Cortex of kidney (tissue), 1 donor: ENCODE measurements around the gene NDEL1.
A peak's percentile ranks its signal among the peaks of the same experiment; 100 is the strongest.
"Not testable (repeated sequence)": the region's sequence is repeated elsewhere in the genome, so short reads cannot be mapped to it uniquely, and the experiment has no call there.

Experiments used
- DNase-seq: peaks from one replicate; lab custom pipeline; 2025; lab: John Stamatoyannopoulos, UW

NDEL1 gene, protein sequence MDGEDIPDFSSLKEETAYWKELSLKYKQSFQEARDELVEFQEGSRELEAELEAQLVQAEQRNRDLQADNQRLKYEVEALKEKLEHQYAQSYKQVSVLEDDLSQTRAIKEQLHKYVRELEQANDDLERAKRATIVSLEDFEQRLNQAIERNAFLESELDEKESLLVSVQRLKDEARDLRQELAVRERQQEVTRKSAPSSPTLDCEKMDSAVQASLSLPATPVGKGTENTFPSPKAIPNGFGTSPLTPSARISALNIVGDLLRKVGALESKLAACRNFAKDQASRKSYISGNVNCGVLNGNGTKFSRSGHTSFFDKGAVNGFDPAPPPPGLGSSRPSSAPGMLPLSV

DNA sequence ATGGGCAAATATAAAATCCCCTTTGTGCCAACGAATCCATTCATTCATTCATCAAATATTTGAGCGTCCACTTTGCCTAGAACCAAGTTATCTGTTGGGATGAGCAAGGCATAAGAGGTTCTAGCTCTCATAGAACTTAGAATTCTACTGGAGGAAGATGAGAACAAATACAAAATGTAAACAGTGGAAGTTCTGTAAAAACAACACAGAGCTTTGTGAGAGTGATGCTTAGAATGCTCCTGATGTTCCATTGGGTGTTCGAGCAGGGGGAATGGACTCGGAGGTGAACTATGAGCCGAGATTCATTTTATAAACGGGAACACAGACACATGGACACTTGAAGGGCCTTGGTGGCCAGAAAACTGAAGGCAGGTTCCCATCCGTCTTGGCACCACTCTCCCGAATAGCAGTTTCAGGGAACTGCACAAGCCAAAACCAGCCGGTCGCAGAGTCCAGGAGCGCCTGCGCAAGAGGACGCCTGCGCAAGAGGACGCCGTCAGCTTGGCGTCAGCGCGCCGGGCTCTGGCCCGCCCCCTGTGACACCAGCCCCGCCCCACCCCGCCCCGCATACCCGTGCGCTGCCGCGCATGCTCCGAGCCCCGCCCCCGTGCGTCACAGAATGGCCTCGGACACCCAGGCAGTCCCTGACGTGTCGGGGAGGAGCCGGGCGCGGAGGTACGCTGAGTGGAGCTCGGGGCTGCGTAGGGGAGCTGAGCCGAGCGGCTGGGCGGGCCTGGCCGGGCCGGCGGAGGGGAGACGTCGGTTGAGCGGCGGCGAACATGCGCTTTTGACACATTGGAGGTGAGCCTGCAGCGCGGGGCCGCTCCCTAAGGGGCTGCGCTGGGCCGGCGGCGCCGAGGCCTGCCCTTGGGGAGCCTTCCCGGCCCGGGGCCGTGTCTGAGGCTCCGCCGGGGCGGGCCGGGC is at the start of gene NDEL1:
TSS of gene NDEL1 (plus strand) at position 640 of the 924 bp plus-strand sequence. CDS start 8,388 bp downstream, outside the sequence.
- DNase-seq: peak; percentile 66

DNA sequence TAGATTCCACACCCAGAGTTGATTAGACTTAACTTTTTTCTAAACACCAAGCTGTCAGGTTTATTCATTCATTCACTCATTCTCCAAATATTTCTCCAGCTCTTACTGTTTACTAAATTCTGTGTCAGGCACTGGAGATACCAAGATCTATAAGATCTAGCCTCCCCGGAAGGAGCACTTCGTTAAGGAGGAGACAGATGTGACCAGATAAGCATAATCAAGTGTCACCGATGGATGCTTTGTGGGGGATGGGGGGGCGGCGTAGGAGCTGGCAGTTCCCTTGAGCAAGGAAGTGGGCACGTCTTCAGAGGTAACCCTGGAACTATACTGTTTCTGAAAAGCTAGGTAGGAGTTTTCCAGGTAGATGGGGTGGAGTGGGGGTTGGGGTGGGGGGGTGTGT is 48.8 kb upstream of the NDEL1 start:
- no peak for DNase-seq

DNA sequence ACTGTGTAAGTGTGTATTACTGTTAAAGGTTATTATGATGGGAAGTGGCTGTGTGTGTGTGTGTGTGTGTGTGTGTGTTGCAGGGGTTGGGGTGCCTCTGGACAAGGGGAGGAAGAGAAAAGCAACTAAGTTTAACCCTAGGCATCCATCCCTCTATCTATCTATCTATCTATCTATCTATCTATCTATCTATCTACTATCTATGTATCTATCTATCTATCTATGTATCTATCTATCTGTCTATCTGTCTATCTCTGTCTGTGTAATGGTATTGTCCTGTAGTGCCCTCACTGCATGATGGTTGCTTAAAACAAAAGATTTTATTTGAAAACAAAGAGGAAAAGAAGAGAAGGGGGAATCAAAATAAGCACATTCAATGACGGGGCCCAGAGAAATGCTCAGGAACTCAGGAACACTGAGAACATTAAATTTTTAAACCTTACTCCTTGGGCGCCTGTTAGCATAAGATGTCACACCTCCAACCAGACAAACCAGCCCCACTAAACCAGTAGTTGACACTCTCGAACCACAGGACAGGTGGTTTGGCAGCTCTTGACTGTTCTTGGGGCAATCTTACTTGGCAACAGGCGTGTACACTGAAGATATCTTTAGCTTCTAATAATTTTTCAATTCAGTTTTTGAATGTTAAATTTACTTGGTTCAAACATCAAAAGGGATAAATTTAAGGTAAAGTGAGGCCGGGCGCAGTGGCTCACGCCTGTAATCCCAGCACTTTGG is 47.6 kb upstream of the NDEL1 start:
- no peak for DNase-seq

DNA sequence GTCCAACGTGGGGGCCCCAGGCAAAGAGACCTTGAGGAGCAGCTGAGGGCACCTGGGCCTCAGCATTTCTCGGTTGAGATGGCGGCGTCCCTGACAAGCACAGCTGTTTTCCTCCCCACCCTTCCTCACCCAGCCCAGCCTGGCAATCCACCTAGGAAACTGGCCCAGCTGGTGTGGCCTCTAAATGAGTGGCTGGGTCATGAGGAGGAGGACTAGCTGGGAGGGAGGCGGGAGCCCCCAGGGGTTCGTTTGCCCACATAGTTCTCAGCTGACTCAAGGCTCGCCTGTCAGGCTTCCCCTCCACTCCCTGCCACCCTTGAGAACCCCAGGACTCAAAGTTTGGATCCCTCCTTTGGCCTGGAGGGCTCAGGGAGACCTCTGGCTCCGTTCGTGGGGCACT is 44.0 kb upstream of the NDEL1 start:
- DNase-seq: no peak

DNA sequence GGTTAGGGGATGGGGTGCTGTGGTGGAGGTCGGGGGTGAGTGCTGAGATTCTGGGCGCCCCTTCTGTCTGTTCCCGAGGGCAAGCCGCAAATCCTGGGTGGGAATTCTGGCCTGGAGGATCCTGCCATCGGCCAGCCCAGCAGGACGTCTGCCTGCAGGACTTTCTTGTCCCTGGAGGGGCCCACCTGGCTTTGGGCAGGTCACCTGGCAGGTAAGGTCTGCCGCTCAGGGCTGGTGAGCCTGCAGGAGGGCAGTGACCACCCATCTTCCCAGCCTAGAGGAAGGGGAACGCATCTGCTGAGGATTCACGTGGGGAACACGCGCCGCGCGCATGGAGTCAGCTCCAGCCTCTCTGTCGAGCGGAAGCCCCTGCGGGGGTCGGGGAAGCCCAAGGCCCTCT is 43.4 kb upstream of the NDEL1 start:
- no peak for DNase-seq

DNA sequence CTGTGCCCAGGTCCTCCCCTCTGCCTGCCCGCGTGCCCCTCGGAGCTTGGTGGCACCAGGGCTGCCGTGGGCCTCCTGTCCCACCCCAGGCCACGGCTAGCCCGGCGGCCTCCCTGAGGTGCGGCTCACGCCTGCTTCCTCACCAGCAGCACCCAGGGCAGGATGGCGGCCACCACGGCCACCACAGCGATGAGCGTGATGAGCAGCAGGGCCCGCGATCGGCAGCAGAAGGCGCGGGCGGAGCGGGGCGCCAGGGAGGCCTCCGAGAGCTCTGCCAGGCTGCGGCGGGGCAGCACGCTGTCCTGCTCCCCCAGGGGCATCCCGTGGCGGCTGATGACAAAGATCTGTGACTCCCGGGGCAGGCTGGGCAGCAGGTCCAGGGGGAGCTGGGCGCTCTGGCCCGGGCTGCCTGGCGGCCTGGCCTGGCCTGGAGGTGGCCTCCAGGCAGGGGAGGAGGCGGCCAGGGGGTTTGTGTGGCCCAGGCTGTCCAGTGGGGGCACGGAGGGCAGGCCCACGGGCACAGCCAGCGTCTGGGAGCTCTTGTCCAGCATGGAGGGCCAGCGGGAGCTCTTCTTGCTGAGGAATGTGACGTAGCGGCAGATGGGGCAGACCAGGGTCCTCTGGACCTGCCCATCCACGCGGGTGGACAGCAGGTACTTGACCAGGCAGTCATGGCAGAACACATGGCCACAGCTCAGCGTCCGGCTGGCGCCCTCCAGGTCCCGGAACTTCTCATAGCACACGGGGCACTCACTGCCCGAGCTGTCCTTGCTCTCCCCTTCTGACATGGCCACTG is 42.8 kb upstream of the NDEL1 start:
- DNase-seq: no peak

DNA sequence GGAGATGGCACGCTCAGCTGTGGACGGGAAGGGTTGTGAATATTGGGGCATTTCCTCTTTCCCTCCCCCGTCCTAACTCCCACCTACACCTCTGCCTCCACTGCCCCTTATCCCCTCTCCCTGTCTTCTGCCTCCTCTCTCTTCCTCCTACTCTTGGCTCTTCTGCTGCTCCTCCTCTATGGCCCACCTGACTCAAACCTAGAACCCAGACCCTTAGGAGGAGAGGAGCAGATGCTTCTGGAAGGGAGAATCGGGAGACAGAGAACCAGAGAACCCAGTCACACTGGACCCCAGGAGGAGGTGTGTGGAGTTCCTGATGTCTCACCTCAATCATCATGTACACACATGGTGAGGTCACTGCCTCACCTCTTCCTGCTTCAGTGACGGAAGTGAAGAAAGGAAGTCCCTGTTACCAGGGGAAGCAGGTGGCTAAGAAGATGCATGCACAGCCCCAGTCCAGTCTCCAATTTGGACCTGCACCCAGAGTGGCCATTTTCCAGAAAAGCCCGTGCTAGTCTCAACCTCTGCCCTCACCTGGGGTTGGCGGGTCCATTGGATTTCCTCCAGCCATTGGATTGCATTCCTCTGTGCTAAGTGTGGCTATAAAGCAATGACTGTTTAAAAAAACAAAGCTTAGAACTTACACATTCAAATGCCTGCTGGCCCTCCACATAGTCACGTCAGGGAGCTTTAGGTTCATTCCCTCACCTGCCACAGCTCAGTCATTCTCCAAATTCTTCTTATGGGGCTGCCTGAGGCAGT is 42.0 kb upstream of the NDEL1 start:
- no peak for DNase-seq

DNA sequence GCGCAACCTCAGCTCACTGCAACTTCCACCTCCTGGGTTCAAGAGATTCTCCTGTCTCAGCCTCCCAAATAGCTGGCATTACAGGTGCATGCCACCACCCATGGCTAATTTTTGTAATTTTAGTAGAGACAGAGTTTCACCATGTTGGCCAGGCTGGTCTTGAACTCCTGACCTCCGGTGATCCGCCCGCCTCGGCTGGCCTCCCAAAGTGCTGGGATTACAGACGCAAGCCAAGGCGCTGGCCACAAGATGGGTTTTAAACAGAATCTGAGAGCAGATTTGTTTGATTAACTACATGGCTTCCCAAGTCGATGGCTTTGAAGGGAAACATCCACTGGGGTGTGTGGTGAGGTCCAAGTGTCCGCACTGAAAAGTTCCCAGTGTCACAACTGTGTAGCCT is 41.2 kb upstream of the NDEL1 start:
- DNase-seq: not testable (repeated sequence)

DNA sequence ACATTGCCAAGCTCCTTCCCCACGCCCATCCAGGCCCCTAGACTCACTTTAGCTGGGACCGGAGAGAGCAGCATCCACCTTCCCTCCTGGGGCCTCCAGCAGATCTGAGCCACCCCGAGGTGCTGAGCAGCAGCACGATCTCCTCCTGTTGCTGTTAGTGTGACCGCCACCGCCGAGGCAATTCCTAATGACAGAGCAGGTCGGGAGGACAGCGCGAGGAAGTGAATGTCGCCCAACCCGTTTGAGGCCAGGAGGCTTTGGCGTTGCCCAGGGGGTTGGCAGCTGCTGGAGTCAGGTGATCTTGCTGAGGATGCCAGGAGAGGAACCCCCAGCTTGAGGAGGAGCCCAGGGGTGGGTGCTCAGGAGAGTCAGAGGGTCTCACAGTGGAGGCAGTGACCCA is 38.0 kb upstream of the NDEL1 start, which contains the start of gene RNF222:
TSS of gene RNF222 (minus strand) at position 192 of the 400 bp plus-strand sequence. CDS start 4,366 bp downstream, outside the sequence.
- no peak for DNase-seq

DNA sequence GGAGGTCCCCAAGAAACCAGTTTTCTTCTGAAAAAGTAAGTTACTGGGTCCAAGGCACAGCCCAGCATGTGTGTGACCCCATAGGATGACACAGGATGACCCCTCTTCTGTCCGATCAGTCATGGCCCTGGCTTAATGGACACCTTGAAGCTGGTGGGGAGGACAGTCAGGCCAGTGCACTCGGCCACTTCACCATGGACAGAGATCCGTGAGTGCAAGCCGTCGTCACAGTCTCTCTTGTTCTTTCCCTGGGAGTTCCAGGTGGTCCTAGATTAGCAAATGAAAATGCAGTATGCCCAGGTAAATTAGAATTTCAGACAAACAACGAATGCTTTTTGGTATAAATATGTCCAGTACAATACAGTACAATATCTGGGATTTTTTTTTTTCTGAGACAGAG is 36.7 kb upstream of the NDEL1 start:
- DNase-seq: no peak

DNA sequence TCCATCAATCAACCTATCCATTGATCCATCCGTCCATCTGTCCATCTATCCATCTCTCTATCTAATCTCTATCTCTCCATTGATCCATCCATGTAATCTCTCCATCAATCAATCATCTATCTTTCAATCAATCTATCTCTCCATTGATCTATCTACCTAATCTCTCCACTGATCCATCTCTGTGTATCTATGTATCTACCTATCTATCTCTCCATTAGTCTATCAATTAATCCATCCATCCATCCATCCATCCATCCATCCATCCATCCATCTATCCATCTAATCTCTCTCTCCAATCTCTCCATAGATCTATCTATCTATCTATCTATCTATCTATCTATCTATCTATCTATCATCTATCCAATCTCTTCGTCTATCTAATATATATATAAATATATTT is 34.6 kb upstream of the NDEL1 start:
- DNase-seq: no peak

DNA sequence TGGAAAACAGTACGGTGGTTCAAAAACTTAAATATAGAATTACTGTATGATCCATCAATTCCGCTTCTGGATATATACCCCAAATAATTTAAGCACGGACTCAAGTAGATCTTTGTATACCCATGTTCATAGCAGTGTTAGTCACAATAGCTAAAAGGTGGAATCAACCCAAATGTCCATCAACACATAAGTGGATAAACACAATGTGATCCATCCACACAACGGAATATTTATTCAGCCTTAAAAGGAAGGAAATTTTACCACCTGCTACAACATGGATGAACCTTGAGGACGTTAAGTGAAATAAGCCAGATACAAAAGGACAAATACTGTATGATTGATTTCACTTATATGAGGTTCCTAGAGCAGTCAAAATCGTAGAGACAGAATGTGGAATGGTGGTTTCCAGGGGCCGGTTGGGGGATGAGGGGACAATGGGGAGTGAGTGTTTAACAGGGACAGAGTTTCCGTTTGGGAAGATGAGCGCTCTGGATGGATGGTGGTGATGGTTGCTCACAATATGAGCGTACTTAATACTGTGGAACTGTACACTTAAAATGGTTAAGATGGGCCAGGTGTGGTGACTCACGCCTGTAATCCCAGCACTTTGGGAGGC is 32.7 kb upstream of the NDEL1 start:
- no peak for DNase-seq

DNA sequence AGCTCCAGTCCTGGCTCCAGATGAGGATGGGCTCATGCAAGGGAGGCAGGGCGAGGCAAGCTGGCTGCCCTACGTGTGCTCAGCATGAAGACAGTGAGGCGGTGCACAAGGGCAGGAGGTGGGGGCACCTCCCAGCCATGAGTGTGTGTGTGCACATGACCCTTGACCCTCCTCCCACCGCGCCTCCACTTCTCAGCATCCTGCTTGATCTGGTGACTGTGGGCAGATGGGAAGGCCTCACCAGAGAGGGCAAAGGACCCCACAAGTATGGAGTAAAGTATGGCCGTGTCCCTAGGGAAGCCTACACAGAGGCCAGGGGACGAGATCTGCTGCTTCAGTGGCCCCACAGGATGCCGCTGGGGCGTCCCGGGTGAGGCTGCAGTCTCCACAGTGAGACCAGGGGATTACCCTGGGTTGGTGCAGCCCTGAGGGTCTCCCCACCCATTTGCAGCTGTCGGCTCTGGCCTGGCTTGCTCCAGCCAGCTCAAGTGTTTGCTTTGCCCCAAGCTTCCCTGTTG is 30.1 kb upstream of the NDEL1 start:
- no peak for DNase-seq

DNA sequence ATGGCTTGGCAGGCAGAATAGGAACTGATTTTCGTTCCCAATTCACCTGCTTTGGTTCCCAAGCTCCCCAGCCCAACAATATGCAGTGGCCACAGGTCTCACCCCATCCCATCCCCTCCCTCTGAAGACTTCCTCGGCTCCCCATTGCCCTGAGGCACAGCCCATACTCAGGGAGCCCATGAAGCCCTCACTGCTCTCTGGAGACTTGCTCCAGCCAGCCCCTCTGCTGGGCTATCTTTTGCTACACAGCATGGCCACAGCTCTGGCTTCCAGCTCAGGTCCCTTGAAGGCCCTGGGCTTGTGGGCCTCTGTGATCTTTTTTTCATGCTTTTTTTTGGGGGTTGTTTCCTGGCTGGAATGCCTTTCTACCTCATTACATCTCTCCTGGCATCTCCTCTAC is 29.5 kb upstream of the NDEL1 start:
- no peak for DNase-seq

DNA sequence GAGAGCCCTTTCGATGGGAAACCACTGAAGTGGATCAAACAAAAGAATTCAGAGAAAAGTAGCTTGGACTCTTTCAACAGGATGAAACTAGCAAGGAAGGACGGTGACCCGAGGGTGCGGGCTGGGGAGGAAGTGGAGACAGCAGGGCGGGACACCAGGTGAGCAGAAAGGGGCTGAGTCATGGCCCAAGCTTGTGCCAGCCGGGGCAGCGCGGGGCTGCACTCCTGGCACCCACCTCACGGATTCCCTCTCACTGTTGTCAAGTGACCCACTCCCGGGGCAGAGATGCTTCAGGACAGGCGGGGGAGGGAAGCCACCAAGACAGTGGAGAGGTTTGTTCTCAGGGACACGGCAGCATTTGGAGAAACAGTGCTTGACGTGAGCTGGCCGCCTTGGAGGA is 27.3 kb upstream of the NDEL1 start:
- no peak for DNase-seq

DNA sequence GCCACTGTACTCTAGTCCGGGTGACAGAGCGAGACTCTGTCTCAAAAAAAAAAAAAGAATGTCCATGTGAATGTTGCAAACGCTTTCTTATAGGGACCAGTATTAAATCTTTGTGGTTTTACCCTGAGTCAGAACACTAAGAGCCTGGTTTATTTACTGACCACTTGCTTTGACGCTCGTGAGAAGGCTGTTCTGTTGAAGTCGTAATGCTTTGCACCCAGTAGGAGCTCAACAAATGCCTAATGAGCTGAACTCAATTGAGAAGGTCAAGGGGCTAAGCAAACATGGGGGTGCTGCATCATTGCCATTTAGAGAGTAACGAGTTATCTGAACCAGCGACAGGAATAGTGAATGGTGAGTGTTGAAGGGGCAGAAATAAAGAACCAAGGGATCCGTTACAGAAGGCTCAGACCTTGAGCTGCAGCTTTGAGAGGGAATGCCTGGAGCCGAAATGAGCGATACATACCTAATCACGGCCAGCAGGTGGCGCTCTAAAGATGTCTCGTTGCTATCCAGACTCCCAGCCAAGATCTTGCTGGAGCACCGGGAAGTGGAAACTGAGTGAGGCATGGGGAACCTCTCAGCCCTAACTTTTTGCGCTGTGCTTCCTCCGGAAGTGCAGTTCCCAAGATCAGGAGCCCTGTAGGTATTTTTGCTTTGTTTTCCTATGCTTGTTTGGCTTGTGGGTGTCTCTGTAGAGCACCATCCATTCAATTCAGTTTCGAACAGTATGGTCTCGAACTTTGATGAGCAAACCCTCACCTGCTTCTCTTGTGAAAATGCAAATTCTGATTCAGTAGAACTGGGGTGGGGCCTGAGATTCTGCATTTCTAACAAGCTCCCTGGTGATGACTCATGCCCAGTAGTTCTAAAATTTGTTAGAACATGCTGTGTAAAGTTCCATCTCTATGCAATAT is 25.5 kb upstream of the NDEL1 start:
- no peak for DNase-seq

DNA sequence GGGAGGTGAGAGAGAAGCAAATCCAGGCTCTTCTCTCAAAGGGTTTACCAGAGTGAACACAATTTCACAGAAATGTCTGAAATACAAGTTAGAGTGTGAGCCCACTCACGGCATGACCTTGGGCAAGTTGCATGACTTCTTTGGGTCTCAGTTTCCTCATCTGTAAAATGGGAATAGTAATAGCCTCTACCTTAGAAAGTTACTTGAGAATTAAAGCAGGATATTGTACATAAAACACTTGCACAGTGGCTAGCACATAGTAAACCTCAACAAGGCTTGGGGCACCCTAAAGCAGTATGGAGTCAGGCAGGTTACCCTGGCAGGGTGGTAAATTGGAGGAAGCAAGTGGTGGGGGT is 24.8 kb upstream of the NDEL1 start:
- no peak for DNase-seq

DNA sequence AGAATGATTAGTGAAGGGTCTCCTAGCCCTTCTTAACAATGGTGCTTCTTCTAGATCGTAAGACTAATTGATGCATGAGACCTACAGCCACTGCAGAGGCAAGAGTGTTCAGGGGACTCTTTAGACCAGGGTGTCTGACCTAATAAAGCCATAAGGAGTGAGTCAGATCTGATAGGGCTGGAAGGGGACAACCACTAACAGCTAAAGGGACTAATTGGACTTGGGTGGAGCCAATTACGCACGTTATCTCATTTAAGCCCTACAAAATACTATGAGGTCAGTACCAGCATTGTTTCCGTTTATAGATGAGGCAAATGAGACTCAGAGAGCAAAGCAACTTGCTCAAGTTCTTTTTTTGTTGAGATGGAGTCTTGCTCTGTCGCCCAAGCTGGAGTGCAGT is 23.6 kb upstream of the NDEL1 start:
- DNase-seq: no peak

DNA sequence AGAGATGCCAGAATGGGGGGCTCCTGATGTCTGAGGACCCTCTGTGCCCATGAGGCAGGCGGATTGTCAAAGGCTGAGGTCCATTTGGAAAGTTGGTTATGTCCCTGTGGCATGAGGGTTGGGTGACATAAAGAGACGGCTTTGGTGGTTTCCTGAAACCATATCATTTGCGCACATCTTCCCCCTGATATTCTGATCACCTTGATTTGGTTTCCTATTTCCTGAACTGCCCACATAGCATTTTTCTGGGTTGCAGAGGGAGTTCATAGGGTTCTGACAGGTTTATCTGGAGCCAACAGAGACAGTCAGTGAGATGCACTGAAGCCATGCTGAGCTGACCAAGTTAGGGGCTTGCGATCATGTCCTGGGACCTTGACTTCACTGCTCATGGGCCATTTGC is 22.4 kb upstream of the NDEL1 start:
- DNase-seq: no peak
